ENCODE measurements around the gene XRN2.

DNA sequence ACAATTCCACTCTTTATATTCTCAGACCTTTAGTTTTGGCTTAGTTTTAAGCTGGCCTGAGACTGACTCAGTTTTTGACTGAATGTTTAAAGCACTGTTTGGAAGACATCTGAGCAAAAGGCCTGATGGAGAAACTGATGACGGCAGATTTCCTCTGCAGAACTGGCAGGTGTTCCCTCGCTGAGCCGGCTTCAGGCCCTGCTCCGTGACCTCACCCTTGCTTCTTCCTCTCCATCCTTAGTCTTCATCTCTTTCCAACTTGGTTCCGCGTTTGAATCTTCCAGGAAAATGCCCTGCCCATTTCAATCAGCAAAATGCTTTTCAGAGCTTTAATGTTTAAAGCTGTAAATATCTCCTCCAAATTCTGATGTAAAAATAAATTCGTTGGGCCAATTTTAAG, 87.6 kb downstream of the XRN2 start:
- TF ChIP-seq CTCF (IDR thresholded peaks at IDR 0.05) (no peak), KAT7 (CRISPR knock-in tag; IDR thresholded peaks at IDR 0.05; ENCODE audit: borderline replicate concordance) (no peak), HMGXB4 (CRISPR knock-in tag; IDR thresholded peaks at IDR 0.05) (no peak)
